ENCODE results near the gene SLC43A2. TPM values are rescaled to one million over a fixed set of nuclear protein-coding genes. Genes with fewer than 3 reads are reported as not detected.

The SLC43A2 gene
- total RNA-seq, 4 donors from 2014 or later = 3.7 to 98.9 (median 12.3) TPM

DNA sequence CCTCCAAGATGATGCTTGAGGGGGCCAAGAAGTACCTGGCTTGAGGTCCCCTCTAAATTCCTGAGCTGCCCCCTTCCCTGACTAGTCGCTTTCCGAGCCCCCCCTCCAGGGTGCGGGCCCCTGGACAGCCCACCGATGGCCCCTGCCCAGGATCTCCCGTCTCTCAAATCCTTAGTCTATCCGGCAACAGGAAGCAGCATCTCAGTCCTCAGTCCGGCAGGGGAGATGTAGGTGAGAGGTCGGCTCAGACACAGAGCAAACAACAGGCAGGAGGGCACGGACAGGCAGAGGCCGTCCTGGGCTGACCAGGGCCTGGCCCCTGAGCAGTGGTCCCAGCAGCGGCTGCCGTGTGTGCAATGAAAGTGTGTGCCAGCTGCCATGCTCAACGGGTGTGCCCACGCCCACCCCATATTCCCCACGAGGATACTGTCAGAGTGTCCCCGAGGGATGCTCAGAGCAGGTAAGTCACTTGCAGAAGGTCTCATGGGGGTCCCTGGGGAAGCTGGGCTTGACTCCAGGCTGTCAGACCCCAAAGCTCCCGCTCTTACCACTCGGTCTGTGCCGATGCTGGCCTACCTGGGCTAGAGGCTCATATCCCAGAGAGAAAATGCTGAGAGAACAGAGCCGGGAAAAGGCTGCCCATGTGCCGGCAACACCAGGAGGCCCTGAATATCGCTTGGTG is 7.2 kb downstream of the SLC43A2 start:
- TF ChIP-seq POLR2A (IDR thresholded peaks at IDR 0.05) (no peak), EP300 (IDR thresholded peaks at IDR 0.05; ENCODE audit: low read depth) (no peak), POLR2AphosphoS5 (IDR thresholded peaks at IDR 0.05) (no peak)
- TF ChIP-seq, protein P1, sequence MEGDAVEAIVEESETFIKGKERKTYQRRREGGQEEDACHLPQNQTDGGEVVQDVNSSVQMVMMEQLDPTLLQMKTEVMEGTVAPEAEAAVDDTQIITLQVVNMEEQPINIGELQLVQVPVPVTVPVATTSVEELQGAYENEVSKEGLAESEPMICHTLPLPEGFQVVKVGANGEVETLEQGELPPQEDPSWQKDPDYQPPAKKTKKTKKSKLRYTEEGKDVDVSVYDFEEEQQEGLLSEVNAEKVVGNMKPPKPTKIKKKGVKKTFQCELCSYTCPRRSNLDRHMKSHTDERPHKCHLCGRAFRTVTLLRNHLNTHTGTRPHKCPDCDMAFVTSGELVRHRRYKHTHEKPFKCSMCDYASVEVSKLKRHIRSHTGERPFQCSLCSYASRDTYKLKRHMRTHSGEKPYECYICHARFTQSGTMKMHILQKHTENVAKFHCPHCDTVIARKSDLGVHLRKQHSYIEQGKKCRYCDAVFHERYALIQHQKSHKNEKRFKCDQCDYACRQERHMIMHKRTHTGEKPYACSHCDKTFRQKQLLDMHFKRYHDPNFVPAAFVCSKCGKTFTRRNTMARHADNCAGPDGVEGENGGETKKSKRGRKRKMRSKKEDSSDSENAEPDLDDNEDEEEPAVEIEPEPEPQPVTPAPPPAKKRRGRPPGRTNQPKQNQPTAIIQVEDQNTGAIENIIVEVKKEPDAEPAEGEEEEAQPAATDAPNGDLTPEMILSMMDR (IDR thresholded peaks at IDR 0.05) = no peak
- intact Hi-C loops (cut with DNase I; ENCODE audit: low total_unique reads) (no loop called here), in situ Hi-C loops (cut with MboI; ENCODE audit: low pct_ligation_motif_present in 1 of 4, low pct_unique_long_range_greater_than_20kb in 1 of 4, low sequenced_read_pairs in 3 of 4) (loop anchor here in 1 of 4 donors (10.0 kb wide), 1 partner anchor 47 kb away; no protein-coding TSS in a partner anchor)
- Histone ChIP-seq H3K36me3 (no peaks in the 10 kb centered on the region), H3K27ac (no peak overlapping the region), H3K9me3 (no peaks in the 10 kb centered on the region), H3K4me1 (peaks cover 0 to 18% (median 13%) of the 10 kb centered on the region in 4 donors), H3K4me3 (no peak overlapping the region), H3K27me3 (no peaks in the 10 kb centered on the region)
- DNase-seq = no peak
- 78 to 81% methylated on average over 3 to 12 of the region's 22 CpGs for WGBS, 2 donors (ENCODE audit: low coverage in 1 of 2)

GRCh38 chr17:1620486-1620885 is 8.1 kb downstream of the SLC43A2 start:
- Histone ChIP-seq H3K36me3 (no peaks in the 10 kb centered on the region), H3K27me3 (no peaks in the 10 kb centered on the region), H3K4me1 (peaks cover 0 to 18% (median 11%) of the 10 kb centered on the region in 4 donors), H3K9me3 (no peaks in the 10 kb centered on the region), H3K4me3 (no peak overlapping the region), H3K27ac (no peak overlapping the region)
- DNase-seq = no peak
- TF ChIP-seq, protein P1 (IDR thresholded peaks at IDR 0.05) = no peak
- TF ChIP-seq EP300 (IDR thresholded peaks at IDR 0.05; ENCODE audit: low read depth) (no peak), POLR2AphosphoS5 (IDR thresholded peaks at IDR 0.05) (no peak), POLR2A (IDR thresholded peaks at IDR 0.05) (no peak)
- 82% methylated on average over 13 of the region's 13 CpGs; no CpG with 5 or more reads in 1 of the 2 donors for WGBS, 2 donors (ENCODE audit: low coverage in 1 of 2)
- in situ Hi-C loops (cut with MboI; ENCODE audit: low pct_ligation_motif_present in 1 of 4, low pct_unique_long_range_greater_than_20kb in 1 of 4, low sequenced_read_pairs in 3 of 4) = loop anchor here in 1 of 4 donors (10.0 kb wide), 1 partner anchor 46 kb away; no protein-coding TSS in a partner anchor
- intact Hi-C loops (cut with DNase I; ENCODE audit: low total_unique reads) = no loop called here

GRCh38 chr17:1617620-1618174 is 10.9 kb downstream of the SLC43A2 start:
- in situ Hi-C loops (cut with MboI; ENCODE audit: low pct_ligation_motif_present in 1 of 4, low pct_unique_long_range_greater_than_20kb in 1 of 4, low sequenced_read_pairs in 3 of 4) (no loop called here), intact Hi-C loops (cut with DNase I; ENCODE audit: low total_unique reads) (no loop called here)
- peak overlapping the region; percentile 64 to 80 (median 76) for H3K27ac ChIP-seq
- TF ChIP-seq, protein P1 (IDR thresholded peaks at IDR 0.05) = peak in 4 of 5 experiments; percentile 12 to 41 (median 17)
- TF ChIP-seq EP300 (IDR thresholded peaks at IDR 0.05; ENCODE audit: low read depth) (no peak), POLR2A (IDR thresholded peaks at IDR 0.05) (peak; percentile 22), POLR2AphosphoS5 (IDR thresholded peaks at IDR 0.05) (peak in 2 of 3 donors; percentile 35 to 38)
- H3K9me3 ChIP-seq = no peaks in the 10 kb centered on the region
- H3K36me3 ChIP-seq = no peaks in the 10 kb centered on the region
- 22 to 42% methylated on average over 5 to 20 of the region's 20 CpGs for WGBS, 2 donors (ENCODE audit: low coverage in 1 of 2)
- no peaks in the 10 kb centered on the region for H3K27me3 ChIP-seq
- peak; percentile 82 for DNase-seq
- H3K4me3 ChIP-seq = no peak overlapping the region
- peaks cover 0 to 18% (median 11%) of the 10 kb centered on the region in 4 donors for H3K4me1 ChIP-seq

DNA sequence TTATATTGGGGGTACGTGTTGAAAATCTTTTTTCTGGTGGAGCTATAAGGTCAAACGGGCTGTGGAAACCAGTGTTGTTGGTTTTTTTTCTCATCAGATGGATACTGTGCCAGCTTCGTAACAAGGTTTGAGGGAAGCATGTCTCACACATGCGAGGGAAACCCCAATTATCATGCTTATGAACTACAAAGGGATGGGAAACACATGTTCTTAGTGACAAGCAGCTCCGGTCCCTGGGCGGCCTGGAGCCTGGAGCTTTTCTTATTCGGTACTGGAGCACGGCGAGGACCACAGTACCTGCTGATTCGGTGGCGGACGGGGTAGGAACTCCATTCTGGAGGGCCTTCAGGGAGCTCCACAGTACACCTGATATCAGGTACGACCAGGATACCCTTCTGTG is 12.5 kb downstream of the SLC43A2 start:
- H3K4me1 ChIP-seq = peaks cover 0 to 14% (median 9%) of the 10 kb centered on the region in 4 donors
- H3K9me3 ChIP-seq = no peaks in the 10 kb centered on the region
- no peak overlapping the region for H3K4me3 ChIP-seq
- intact Hi-C loops (cut with DNase I; ENCODE audit: low total_unique reads) = no loop called here
- TF ChIP-seq EP300 (IDR thresholded peaks at IDR 0.05; ENCODE audit: low read depth) = no peak
- H3K36me3 ChIP-seq = no peaks in the 10 kb centered on the region
- no peaks in the 10 kb centered on the region for H3K27me3 ChIP-seq
- H3K27ac ChIP-seq = no peak overlapping the region
- WGBS, 2 donors (ENCODE audit: low coverage in 1 of 2) = 85 to 93% methylated on average over 4 to 13 of the region's 13 CpGs
- no peak for DNase-seq
- in situ Hi-C loops (cut with MboI; ENCODE audit: low pct_ligation_motif_present in 1 of 4, low pct_unique_long_range_greater_than_20kb in 1 of 4, low sequenced_read_pairs in 3 of 4) = no loop called here

All from transverse colon (tissue), 4 donors.